D721Med (cell line): ENCODE data around the gene LIMCH1.

Experiments used
- DNase-seq: peaks from one replicate; pipeline ENCODE4 v3.0.0; 2011; ENCODE audit warnings: low spot score; ENCODE audit not compliant: insufficient read length
- FAIRE-seq: peaks from 2 replicates; lab custom pipeline; 2011; peaks lifted over from hg19 to GRCh38; lab: Jason Lieb, UNC
- CTCF ChIP-seq: IDR thresholded peaks from 2 replicates; pipeline ENCODE4 v1.5.1; 2012; ENCODE audit warnings: mild to moderate bottlenecking, control low read depth; ENCODE audit not compliant: insufficient read depth; ENCODE audit errors: missing control alignments

LIMCH1 gene

GRCh38 chr4:41681054-41681453, 143.1 kb downstream of the LIMCH1 start:
- TF ChIP-seq CTCF: no peak
- DNase-seq: no peak
- FAIRE-seq: no peak

- no peak for TF ChIP-seq CTCF
- no peak for FAIRE-seq
These were observed 145.4 kb downstream of the LIMCH1 start for GRCh38 chr4:41683326-41683725.

GRCh38 chr4:41686893-41687292, 148.9 kb downstream of the LIMCH1 start:
- FAIRE-seq (no peak), DNase-seq (no peak)
- TF ChIP-seq CTCF: no peak

More at GRCh38 chr4:41683326-41683725, 145.4 kb downstream of the LIMCH1 start:
- DNase-seq: no peak

- TF ChIP-seq CTCF: no peak
- FAIRE-seq: no peak
- no peak for DNase-seq
These were observed 150.0 kb downstream of the LIMCH1 start for GRCh38 chr4:41687971-41688370.

GRCh38 chr4:41692717-41693345, 154.9 kb downstream of the LIMCH1 start:
- DNase-seq (no peak), FAIRE-seq (peak; percentile 81)
- TF ChIP-seq CTCF: peak; percentile 96

GRCh38 chr4:41693629-41694028, 155.7 kb downstream of the LIMCH1 start:
- FAIRE-seq: no peak
- no peak for DNase-seq
- TF ChIP-seq CTCF: peak; percentile 77

- DNase-seq: no peak
- TF ChIP-seq CTCF: no peak
- FAIRE-seq: peak; percentile 48
These were observed 158.2 kb downstream of the LIMCH1 start for GRCh38 chr4:41696131-41696530.
